T-helper 1 cell (primary cell): ENCODE measurements around the gene MRPS6.

Experiments used
- DNase-seq, 5 donors: peaks; one replicate each; pipeline ENCODE4 v3.0.0-alpha.2; 2012 to 2020

Gene MRPS6

GRCh38 chr21:34135330-34135729 is 62.0 kb downstream of the MRPS6 start:
- no peak for DNase-seq

GRCh38 chr21:34141373-34141772 is 68.0 kb downstream of the MRPS6 start:
- no peak for DNase-seq

DNA sequence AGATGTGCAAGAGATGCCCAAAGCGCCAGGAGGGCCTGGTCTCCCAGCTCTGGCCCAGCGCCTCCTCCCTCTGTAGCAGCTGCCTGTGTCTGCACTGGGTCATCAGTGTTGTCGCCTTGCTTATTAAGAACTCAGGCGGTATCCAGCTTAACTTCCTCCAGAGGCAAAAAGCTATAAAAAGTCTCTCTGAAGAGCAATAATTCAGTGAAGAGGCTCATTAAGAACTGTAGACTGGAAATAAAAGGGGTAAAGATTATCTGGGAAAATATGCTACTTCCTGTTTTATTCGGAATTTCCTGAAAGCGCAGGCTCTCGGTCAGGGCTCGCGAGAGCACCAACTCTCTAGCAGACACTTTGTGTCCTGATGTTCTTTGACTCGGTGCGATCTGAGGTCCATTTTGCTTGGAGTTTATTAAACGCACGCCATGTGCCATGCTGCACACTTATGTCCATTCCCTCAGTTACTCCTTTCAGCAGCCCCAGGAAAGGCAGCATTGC is 70.4 kb downstream of the MRPS6 start:
- no peak for DNase-seq

DNA sequence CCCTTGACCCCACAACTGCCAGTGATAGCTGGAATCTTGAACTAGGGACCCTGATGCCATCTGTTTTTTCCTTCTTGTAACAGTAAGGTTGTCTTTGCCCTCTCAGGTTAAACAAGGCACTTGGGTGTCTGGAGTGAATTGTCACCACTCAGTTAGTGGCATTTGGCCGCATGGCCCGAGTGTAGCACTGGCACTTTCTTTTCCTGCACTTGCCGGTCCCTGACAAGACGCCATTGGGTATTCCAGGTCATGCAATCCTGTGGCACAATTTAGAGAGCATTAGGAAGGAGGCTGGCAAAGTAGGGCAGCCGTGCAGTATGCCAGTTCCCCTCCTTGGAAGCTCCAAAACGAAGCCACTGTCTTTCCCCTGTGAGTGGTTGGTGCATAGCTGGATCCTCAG is 70.8 kb downstream of the MRPS6 start:
- no peak for DNase-seq

DNA sequence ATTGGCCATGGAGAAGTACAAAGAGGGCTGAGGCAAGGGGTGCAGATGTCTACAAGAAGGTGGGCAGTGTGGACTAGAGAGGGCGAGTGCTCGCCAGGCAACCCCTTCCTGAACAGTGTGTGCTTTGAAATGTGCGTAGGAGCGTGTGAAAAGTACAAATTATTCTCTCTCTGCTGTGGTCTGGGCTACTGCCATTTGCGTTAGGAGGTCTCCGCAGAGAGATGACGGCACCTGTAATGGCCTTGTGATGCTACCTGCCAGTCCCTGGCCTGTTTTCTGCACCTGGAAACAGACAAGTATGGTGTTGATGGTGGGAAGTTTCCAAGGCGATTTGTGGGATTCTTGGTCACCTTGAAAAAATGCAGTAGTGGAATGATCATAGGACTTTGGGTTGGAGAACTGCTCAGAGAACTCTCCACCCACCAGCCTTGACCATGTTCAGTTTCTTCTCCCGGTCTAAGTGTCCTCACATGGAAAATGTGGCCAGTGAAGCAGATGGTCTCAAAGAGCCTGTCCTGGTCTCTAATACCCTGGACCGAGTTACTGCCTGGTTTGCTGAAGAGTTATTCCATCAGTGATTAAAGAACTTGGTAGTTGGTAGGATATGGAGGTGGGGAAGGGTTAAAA is 74.5 kb downstream of the MRPS6 start:
- DNase-seq: no peak

- DNase-seq: no peak
Measured at GRCh38 chr21:34148419-34148804, 75.0 kb downstream of the MRPS6 start.

GRCh38 chr21:34148826-34149558 is 75.6 kb downstream of the MRPS6 start:
- DNase-seq: no peak

DNA sequence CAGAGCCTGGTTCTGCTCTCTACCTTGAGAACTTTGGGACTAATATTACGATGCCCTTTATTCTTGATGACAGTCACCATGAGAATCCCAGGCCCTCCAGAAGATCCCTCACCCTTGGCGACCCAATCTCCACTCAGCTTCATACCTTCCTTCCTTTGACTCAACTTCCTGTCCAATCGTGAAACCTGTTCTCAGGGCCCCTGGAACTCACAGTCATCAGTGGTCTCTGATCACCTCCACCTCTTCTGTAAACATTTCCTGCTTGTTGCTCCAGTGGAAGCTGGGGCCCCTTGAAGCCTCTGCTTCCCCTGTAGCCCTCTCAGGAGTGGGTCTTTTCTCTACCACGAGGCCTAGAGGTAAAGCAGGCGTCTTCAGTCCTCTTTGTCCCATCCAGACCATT is 79.1 kb downstream of the MRPS6 start:
- DNase-seq: no peak

DNA sequence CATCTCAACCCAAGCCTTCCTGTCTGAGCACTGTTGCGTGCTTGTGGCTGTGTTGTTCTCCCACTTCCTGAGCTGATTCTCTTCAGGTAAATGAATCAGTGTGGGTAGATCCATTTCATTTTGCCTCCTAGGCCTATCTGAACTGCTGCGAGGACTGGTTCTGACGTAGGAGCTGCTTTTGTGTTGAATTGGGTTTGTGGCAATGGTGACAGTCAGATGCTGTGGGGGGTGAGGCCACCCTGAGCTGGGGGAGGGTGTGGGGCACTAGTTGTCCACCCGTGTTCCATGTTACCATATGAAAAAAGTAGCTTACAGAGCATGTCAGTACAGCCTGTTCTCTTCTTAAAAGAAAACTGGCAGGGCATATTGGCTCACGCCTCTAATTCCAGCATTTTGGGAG is 81.5 kb downstream of the MRPS6 start:
- DNase-seq: peak in 1 of 5 donors; percentile 48

DNA sequence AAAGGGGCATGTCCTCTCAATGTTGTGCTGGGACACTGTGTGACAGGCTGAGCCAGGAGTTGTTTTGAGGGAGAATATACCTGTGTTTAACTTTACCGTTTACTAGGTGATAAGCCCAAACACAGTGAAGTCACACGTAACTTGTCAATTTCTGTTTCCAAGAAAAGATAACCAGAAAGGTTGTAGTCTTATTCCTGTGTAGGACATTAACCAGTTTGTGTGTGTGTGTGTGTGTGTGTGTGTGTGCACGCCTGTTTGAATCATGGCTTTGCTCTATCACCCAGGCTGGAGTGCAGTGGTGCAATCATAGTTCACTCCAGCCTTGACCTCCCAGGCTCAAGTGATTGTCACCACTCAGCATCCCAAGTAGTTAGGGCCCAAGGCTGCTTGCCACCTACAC is 83.6 kb downstream of the MRPS6 start:
- DNase-seq: no peak

- DNase-seq: no peak
Measured at GRCh38 chr21:34157521-34157920, 84.1 kb downstream of the MRPS6 start.

DNA sequence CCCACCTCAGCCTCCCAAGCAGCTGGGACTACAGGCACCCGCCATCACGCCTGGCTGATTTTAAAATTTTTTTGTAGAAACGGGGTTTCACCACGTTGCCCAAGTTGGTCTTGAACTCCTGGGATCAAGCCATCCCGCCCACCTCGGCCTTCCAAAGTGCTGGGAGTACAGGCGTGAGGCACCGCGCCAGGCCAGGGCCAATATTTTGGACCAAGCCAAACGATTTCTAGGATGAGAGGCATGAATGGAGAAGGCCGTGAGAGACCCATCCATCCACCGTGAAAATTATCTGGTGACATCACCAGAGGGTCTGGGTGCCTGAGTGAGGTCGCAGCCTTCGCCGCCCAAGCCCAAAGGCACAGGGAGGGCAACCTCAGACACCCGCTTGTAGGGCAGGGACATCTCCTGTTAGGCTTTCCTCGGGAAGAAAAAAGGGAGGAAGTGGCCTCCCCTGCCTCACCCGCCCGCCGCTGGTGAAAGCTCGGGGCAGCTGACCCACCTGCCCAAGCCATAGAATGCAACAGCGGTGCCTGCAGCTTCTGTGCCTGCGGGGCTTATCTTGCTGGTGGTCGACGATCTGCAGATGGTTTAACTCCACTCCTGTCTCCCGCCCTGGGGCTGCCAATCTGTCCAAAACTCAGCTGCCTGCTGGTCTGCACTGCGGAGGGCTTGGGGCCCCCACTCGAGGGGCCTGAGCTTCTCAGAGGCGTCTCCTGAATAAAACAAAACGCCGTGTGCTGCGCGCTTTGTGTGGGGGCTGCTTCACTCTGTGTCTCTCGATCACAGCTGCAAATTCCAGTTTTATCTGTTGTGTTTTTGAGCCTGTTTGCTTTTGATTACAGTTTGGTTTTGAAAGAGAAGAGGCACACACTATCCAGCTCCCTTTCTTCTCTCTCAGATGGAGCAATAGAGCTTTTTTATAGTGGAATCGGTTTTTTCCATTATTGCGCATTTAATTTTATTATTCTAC is 85.8 kb downstream of the MRPS6 start:
- no peak for DNase-seq

DNA sequence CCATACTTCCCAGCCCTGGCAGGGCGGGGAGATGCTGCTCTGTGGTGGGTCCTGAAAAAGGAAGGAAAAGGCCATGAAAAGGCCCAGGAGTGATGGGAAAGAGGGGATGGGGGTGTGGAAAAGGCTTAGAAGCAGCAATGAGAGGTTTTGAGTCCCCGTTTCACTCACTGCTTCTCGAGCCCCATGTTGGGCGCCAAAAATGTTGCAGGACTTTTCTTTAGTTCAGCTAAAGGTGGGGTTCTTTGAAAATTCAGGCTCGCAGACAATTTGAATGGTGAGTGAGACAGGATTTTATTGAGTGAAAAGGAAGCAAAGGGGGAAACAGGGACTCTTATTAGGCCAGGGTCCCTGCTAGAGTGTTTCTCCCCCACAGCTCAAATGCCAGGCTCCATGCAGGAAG is 93.1 kb downstream of the MRPS6 start:
- no peak for DNase-seq

- no peak for DNase-seq
Measured at GRCh38 chr21:34170886-34171285, 97.5 kb downstream of the MRPS6 start.

GRCh38 chr21:34174470-34174869 is 101.1 kb downstream of the MRPS6 start:
- no peak for DNase-seq

GRCh38 chr21:34176448-34176847 is 103.1 kb downstream of the MRPS6 start:
- DNase-seq: no peak

GRCh38 chr21:34177919-34178567 is 104.7 kb downstream of the MRPS6 start:
- no peak for DNase-seq

GRCh38 chr21:34179204-34179935 is 106.0 kb downstream of the MRPS6 start:
- no peak for DNase-seq

DNA sequence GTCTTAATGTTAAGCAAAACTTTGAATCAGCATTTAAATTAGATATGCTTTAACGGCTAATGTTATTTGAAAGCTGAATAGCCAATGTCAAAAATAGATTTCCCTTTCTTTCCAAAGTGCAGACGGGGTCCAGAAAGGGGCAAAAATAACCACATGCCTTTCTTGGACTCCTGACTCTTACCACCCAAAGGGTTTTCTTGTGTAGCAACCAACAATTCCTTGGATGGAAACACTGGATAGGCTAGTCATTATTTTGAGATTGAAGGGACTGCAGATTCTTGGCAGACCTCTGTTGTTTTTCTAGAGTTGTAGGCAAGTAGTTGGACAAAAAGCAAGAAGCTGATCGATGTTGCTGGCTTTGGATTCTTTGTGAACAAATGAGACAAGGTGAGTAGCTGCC is 107.0 kb downstream of the MRPS6 start:
- DNase-seq: no peak

- DNase-seq: no peak
Measured at GRCh38 chr21:34180826-34181359, 107.5 kb downstream of the MRPS6 start.

GRCh38 chr21:34181431-34182039 is 108.2 kb downstream of the MRPS6 start:
- no peak for DNase-seq
